ENCODE measurements around the gene TMEM100.

DNA sequence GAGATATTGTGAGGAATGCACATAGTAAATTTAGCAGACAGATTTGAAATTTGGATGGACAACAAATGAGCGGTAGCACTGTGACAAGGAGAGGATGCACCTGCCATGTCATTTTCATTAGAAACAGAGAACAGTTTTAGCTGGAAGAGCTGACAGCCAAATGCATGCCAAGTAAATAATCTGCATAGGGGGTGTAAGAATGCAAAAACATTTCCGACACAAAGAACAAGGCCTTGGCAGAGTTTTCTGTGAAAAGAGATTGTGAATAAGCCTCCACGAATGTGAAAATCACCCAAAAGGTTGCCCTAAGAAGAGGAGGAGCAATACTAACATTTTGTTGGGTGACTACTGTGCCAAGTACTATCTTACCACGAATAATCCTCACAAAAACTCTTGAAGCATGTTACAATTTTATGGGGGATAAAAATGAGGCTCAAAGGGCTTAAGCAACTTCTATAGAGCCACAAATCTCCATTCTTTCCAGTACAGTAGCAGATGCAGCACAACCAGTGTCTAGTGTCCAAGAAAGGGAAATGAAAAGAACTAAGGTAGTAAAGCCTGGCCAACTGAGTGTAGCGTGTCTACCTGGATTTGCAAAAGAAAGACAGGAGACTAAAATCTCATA is 28.3 kb downstream of the TMEM100 start:
- TF ChIP-seq POLR2A (IDR thresholded peaks at IDR 0.05) (no peak), EP300 (IDR thresholded peaks at IDR 0.05) (no peak), POLR2AphosphoS5 (IDR thresholded peaks at IDR 0.05) (no peak)
- TF ChIP-seq, protein P1, sequence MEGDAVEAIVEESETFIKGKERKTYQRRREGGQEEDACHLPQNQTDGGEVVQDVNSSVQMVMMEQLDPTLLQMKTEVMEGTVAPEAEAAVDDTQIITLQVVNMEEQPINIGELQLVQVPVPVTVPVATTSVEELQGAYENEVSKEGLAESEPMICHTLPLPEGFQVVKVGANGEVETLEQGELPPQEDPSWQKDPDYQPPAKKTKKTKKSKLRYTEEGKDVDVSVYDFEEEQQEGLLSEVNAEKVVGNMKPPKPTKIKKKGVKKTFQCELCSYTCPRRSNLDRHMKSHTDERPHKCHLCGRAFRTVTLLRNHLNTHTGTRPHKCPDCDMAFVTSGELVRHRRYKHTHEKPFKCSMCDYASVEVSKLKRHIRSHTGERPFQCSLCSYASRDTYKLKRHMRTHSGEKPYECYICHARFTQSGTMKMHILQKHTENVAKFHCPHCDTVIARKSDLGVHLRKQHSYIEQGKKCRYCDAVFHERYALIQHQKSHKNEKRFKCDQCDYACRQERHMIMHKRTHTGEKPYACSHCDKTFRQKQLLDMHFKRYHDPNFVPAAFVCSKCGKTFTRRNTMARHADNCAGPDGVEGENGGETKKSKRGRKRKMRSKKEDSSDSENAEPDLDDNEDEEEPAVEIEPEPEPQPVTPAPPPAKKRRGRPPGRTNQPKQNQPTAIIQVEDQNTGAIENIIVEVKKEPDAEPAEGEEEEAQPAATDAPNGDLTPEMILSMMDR (IDR thresholded peaks at IDR 0.05), result no peak

All from stomach (tissue), 4 donors.